ENCODE results near the gene MCC.

DNA sequence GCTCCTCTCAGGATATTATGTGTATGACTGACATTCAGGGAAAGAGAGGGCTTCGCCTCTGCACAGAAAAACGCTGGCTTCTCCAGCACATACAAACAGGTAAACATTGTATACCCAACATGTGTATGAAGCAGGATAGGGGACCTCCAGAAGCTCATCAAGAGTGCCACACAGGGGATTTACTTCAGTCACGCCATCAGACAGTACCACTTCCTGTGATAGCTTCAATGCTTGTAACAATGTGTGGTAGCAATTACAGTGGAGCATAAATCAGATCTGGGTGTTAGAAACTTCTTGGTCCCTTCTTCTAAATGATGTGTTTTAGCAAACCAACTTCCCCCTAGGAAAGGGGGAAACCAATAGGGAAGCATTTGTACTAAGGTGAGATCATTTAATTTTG, 214.3 kb downstream of the MCC start:
- no peak for TF ChIP-seq POLR2A (IDR thresholded peaks at IDR 0.05; ENCODE audit: low read depth)
- TF ChIP-seq EP300 (IDR thresholded peaks at IDR 0.05) = no peak
- no peak for TF ChIP-seq POLR2AphosphoS5 (IDR thresholded peaks at IDR 0.05)
- TF ChIP-seq, protein P1, sequence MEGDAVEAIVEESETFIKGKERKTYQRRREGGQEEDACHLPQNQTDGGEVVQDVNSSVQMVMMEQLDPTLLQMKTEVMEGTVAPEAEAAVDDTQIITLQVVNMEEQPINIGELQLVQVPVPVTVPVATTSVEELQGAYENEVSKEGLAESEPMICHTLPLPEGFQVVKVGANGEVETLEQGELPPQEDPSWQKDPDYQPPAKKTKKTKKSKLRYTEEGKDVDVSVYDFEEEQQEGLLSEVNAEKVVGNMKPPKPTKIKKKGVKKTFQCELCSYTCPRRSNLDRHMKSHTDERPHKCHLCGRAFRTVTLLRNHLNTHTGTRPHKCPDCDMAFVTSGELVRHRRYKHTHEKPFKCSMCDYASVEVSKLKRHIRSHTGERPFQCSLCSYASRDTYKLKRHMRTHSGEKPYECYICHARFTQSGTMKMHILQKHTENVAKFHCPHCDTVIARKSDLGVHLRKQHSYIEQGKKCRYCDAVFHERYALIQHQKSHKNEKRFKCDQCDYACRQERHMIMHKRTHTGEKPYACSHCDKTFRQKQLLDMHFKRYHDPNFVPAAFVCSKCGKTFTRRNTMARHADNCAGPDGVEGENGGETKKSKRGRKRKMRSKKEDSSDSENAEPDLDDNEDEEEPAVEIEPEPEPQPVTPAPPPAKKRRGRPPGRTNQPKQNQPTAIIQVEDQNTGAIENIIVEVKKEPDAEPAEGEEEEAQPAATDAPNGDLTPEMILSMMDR (IDR thresholded peaks at IDR 0.05) = no peak
